ENCODE results near the gene PUM1.
"Not testable (repeated sequence)": the region's sequence is repeated elsewhere in the genome, so short reads cannot be mapped to it uniquely, and the experiment has no call there.

The PUM1 gene, protein sequence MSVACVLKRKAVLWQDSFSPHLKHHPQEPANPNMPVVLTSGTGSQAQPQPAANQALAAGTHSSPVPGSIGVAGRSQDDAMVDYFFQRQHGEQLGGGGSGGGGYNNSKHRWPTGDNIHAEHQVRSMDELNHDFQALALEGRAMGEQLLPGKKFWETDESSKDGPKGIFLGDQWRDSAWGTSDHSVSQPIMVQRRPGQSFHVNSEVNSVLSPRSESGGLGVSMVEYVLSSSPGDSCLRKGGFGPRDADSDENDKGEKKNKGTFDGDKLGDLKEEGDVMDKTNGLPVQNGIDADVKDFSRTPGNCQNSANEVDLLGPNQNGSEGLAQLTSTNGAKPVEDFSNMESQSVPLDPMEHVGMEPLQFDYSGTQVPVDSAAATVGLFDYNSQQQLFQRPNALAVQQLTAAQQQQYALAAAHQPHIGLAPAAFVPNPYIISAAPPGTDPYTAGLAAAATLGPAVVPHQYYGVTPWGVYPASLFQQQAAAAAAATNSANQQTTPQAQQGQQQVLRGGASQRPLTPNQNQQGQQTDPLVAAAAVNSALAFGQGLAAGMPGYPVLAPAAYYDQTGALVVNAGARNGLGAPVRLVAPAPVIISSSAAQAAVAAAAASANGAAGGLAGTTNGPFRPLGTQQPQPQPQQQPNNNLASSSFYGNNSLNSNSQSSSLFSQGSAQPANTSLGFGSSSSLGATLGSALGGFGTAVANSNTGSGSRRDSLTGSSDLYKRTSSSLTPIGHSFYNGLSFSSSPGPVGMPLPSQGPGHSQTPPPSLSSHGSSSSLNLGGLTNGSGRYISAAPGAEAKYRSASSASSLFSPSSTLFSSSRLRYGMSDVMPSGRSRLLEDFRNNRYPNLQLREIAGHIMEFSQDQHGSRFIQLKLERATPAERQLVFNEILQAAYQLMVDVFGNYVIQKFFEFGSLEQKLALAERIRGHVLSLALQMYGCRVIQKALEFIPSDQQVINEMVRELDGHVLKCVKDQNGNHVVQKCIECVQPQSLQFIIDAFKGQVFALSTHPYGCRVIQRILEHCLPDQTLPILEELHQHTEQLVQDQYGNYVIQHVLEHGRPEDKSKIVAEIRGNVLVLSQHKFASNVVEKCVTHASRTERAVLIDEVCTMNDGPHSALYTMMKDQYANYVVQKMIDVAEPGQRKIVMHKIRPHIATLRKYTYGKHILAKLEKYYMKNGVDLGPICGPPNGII

DNA sequence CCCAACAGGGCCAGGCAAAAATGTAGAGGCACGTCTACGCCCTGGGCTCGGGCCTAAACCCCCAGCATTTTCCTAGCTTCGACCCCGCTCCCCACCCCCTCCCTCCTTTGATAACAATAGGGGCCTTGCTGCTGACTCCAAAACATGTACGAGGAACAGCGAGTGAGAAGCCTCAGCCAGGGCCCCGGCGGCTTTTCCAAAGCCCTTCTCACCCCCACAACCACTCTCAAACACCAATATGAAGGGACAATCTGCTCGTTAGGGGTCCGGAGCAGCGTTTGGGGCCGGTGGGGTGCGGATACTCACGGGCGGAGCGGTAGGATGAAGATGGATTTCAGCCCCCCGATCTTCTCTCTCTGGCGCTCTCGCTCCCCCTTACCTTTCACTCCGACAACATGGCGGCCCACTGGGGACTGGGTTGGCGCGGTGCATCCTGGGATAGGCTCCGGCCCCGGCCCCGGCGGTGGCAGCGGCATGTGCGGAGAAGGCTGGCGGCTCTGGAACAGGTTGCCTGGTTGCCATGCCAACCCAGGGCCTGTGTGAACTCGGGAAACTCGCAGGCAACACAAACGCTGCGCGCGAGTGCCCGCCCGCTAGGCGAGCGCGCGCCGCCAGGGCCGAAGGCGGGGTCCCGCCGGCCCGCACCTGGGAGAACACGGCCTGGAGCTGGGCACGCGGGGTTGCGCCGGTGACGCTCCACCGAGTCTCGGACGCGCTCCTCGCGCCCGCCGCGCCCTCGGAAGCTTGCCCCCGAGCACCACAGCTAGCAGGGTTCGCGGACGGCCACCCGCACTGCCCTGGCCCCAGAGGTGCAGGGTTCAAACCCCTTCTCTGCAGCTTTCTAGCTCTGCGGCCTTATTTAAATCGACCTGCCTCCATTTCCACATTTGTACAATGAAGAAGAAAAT, at the start of gene PUM1:
Gene PUM1 (minus strand): TSS at position 408 of the 908 bp plus-strand sequence. CDS start 6,151 bp downstream, outside the sequence.
- in situ Hi-C loops (cut with MboI; ENCODE audit: low sequenced_read_pairs): no loop called here

DNA sequence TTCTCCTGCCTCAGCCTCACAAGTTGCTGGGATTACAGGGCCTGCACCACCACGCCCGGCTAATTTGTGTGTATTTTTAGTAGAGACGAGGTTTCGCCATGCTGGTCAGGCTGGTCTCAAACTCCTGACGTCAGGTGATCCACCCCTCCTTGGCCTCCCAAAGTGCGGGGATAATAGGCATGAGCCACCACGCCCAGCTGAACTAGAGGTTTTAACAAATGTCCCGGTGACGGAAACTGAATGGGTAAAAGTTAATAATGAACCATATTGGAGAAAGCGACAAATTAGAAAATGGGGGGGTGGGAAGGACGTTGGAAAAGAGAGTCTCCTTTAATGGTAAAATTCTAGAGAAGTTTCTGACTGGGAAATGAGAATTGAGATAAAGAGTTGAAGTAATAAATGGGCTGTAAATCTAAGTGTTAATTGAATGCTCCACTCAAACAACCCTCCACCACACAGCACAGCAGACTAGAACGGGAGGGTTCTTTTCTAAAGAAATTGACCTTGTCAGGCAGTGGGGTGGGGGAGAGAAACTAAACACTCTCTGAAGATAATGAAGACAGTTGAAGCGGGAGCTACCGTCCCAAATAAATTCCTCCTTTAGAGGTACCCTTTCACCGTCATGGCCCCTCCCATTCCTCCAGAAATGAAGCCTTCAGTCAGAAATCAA, 46.9 kb upstream of the PUM1 start:
- in situ Hi-C loops (cut with MboI; ENCODE audit: low sequenced_read_pairs): no loop called here

DNA sequence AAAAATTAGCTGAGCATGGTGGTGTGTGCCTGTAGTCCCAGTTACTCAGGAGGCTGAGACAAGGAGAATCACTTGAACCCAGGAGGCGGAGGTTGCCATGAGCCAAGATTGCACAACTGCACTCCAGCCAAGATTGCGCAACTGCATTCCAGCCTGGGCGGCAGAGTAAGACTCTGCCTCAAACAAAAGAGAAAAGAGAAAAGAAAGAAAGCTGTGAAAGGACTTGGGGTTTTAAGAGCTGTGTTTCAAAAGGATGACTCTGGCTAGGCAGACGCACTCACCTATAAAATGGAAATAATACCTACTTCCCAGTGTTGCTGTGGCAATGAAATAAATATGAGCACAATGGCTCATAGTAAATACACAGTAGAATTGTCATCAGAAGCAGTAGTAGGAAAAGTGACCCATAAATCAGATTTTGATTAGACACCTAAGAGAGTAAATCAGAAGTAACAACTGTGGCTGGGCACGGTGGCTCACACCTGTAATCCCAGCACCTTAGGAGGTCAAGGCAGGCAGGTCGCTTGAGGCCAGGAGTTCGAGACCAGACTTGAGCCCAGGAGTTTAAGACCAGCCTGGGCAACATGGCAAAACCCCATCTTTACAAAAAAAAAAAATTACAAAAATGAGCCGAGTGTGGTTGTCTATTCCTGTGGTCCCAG, 45.9 kb upstream of the PUM1 start:
- in situ Hi-C loops (cut with MboI; ENCODE audit: low sequenced_read_pairs): no loop called here

DNA sequence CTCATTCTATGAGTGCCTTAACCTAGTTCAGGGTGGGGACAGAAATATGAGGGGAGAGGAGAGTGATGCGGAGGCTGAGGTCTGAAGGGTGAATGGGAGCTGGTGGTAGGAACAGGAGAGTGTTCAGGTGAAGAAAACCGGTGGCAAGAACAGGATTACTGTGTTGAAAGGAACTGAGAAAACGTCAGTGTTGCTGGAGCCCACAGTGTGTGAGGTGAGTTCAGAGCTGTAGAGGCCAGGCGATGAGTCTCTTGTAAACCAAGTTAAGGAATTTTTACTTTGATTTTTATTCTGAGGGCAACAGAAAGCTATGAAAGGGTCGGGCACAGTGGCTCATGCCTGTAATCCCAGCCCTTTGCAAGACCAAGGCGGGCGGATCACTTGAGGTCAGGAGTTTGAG, 45.3 kb upstream of the PUM1 start:
- in situ Hi-C loops (cut with MboI; ENCODE audit: low sequenced_read_pairs): no loop called here

DNA sequence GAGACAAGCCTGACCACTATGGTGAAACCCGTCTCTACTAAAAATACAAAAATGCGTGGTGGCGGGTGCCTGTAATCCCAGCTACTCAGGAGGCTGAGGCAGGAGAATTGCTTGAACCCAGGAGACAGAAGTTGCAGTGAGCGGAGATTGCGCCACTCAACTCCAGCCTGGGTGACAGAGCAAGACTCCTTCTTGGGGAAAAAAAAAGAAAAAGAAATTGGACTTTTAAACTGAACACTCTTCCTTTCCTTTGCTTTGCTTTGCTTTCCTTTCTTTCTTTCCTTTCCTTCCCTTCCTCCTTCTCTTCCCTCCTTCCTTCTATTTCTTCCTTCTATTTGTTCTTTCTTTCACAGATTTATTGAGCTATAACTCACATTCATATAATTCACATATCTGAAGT, 43.3 kb upstream of the PUM1 start:
- in situ Hi-C loops (cut with MboI; ENCODE audit: low sequenced_read_pairs): no loop called here

DNA sequence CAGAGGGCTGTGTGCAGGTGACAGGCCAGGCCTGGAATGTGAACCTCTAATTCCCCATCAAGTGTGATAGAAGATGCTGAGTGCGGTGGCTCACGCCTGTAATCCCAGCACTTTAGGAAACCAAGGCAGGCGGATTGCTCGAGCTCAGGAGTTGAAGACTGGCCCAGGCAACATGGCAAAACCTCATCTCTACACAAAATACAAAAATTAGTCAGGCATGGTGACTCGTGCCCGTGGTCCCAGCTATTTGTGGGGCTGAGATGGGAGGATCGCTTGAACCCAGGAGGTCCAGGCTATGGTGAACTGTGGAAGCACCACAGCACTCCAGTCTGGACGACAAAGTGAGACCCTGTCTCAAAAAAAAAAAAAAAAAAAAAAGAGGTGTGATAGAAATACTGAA, 40.1 kb upstream of the PUM1 start:
- in situ Hi-C loops (cut with MboI; ENCODE audit: low sequenced_read_pairs): no loop called here

DNA sequence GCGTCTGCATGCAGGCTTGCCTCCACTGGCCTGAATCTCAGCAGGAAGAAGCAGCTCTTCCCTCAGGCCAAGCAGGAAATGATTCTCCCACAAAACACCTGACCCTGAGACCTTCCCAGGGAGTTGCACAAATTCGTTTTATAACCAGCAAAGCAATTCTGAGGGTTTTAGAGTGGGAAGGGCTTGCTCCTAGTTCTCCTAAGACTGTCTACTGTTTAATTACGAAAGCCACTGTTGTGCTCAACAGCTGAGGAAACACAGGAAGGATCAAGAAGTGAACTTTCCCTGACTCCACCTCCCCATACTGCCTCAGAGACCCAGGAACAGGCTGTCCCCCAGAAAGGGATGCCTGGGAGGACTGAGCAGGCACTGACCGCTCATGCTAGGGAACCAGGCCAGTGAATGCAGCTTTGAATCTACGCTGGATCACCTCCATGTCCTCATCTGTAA, 37.0 kb upstream of the PUM1 start:
- in situ Hi-C loops (cut with MboI; ENCODE audit: low sequenced_read_pairs): no loop called here

DNA sequence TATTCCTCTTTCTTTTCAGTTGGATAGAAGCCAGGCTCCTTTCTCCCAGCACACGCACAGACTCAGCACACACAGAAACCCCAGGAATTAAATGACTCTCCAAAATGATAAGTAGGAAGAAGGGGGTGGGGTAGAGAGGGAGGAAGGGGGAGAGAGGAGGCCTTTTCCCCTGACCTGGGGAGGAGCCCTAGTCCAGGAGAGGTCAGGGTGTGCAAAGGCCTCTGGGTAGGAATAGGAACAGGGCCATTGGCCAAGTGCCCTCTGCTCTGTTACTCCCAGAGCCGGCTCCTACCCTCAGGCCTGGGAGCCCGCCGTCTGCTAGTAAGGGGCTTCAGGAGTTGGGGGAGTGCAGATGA, 35.6 kb upstream of the PUM1 start:
- in situ Hi-C loops (cut with MboI; ENCODE audit: low sequenced_read_pairs): no loop called here

DNA sequence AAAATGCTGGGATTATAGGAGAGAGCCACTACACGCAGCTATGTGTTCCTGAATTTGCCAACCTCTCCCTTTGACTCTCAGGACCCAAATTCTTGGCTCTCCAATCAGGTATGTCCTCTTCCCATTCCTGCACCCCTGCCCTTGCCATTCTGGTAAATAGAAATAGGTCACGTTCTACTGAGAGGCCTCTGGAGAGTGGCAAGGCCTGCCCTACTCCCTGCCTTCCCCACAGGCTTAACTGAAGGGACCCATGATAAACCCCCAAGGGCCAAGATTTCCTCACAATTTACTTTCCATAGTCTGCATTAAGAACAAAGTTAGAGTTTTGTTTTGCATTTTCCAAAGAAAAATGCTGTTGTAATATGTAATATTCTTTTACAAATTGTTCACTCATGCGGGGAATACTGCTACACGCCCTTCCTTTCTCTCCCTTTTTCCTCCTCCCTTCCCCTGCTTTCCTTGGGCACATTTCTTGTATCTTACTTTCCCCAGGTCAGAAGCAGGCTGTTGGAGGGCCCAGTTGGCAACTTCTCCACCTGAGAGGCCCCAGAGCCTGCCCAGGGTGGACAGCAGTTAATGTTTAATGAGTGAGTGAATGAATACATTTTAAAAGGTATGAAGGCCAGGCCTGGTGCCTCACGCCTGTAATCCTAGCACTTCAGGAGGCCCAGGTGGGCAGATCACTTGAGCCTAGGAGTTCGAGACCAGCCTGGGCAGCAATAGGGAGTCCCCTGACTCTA, 33.9 kb upstream of the PUM1 start:
- in situ Hi-C loops (cut with MboI; ENCODE audit: low sequenced_read_pairs): no loop called here

DNA sequence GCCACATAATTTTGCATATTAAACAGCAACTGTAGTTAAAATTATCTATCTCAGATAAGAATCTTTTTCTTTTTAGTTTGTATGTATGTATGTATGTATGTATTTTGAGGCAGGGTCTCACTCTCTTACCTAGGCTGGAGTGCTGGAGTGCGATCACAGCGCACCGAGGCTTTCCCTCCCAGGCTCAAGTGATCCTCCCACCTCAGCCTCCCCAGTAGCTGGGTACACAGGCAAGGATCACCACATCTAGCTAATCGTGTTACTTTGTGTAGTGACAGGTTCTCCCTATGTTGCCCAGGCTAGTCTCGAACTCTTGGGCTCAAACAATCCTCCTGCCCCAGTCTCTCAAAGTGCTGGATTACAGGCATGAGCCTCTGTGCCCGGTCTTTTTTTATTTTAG, 30.5 kb upstream of the PUM1 start:
- in situ Hi-C loops (cut with MboI; ENCODE audit: low sequenced_read_pairs): no loop called here

DNA sequence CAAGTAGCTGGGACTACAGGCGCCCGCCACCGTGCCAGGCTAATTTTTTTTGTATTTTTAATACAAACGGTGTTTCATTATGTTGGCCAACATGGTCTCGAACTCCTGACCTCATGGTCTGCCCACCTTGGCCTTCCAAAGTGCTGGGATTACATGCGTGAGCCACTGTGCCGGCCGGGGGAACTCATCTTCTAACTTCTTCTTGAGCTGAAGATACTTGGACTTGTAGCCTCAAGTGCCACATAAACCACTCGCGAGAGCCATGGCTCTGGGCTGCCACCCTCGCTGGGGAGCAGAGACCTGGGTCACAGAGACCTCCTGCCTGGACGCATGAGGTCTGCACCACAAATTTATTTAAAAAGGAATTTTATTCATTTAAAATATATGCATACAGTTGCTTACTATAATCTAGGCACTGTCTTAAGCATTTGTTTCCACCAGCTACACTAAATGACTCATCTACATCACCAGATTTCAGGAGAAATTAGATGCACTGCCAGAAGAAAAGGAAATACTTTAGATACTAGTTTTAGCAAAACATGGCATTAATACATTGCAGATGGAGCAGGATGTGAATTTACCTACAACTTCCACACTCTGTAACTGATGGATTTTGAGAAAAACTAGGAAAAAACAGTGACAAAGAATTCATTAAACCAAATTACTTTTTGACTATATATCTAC, 29.9 kb upstream of the PUM1 start:
- in situ Hi-C loops (cut with MboI; ENCODE audit: low sequenced_read_pairs): no loop called here

DNA sequence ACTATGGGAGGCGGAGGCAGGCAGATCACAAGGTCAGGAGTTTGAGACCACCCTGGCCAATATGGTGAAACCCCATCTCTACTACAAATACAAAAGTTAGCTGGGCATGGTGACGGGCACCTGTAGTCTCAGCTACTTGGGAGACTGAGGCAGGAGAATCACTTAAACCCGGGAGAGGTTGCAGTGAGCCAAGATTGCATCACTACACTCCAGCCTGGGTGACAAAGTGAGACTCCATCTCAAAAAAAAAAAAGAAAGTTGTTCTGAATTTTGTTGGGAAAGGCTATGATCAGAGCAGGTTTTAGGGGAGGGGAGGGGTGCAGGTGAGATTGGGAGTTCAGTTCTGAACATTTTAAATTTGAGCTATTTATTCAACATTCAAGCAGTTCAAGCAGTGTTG, 22.6 kb upstream of the PUM1 start:
- in situ Hi-C loops (cut with MboI; ENCODE audit: low sequenced_read_pairs): not testable (repeated sequence)

DNA sequence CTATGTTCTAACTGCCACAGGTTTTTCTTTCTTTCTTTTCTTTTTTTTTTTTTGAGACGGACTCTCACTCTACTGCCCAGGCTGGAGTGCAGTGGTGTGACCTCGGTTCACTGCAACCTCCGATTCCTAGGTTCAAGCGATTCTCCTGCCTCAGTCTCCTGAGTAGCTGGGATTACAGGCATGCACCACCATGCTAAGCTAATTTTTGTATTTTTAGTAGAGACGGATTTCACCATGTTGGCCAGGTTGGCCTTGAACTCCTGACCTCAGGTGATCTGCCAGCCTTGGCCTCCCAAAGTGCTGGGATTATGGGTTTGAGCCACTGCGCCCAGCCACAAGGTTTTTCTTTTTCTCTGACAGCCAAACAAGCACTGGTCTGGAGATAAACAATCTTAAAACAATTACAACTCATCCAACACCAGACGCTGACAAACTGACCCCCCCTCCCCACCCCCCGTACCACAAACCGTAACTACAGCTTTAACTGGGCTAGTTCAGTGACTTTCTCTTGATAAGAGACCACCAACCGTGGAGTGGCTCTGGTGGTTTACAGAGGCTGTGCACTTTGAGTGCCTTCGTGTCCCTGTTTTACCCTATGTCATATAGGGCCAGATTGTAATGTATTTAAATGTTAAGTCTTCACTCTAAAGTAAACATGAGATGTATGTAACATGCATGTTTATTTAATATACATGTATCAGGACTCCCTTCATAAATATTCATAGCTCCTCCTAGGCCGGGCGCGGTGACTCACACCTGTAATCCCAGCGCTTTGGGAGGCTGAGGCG, 19.5 kb upstream of the PUM1 start:
- in situ Hi-C loops (cut with MboI; ENCODE audit: low sequenced_read_pairs): no loop called here

DNA sequence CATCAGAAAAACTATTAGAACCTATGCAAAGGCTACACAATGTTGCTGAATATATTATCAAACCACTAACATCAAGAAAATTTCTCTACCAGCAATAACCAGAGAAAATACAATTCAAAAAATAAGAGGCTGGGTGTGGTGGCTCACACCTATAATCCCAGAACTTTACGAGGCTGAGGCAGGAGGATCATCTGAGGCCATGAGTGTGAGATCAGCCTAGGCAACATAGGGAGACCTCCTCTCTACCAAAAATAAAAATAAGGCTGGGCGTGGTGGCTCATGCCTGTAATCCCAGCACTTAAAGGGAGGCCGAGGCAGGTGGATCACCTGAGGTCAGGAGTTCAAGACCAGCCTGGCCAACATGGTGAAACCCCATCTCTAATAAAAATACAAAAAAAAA, 16.9 kb upstream of the PUM1 start:
- in situ Hi-C loops (cut with MboI; ENCODE audit: low sequenced_read_pairs): no loop called here

DNA sequence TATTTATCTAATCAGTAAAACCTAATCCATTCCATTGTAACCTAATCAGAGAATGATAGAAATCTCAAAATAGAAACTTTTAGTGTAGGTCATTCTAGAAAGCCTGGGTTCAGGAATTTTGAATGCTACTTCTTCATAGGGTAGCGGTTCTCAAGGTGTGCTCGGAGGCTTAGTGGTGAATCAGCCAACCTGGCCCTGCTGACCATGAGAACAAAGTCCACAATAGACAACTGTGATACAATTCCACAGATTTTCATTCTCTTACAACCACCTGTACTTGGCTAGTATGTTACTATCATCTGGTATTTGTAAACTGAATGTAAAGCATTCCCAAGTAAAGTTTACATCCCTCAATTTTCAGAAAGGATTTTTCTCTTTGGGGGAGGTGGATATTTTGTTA, 7.5 kb upstream of the PUM1 start:
- in situ Hi-C loops (cut with MboI; ENCODE audit: low sequenced_read_pairs): no loop called here

DNA sequence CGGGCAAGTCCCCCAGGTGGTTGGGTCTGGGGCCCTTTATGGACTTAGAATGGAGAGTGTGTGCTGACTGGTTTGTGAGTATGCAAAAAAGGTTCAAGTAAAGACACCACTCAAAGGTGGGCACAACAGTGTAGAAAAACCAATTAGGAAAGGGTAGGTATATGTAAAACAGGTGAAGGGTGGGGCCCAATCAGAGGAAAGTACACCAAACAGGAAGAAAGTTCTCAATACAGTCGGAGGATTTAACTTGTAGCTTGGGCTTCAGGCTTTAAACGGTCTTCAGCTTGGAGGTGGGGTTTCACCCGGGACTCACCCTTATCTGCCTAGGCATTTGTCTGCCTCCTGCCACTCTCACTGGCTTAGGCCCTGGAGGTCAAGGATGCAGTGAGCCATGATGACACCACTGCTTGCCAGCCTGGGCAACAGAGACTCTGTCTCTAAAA, 6.8 kb upstream of the PUM1 start:
- in situ Hi-C loops (cut with MboI; ENCODE audit: low sequenced_read_pairs): no loop called here

DNA sequence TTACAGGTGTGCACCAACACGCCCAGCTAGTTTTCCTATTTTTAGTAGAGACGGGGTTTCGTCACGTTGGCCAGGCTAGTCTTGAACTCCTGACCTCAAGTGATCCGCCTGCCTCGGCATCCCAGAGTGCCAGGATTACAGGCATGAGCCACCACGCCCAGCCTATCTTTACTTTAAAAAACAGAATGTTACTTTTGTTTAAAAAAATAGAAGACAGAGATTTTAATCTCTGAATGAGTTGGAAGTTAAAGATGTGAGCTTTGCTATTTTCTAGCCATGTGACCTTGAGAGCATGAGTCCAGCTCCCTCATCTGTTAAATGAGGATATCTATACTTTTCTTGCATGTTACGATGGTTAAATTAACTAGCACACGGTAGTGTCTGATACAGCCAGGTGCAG, 3.9 kb upstream of the PUM1 start:
- in situ Hi-C loops (cut with MboI; ENCODE audit: low sequenced_read_pairs): no loop called here

All from HL-60/S4 (cell line).